SKM-1 (cell line): ENCODE results near the gene FBXL17.

ENCODE experiments used
- DNase-seq: peaks from one replicate; lab custom pipeline; 2025; ENCODE audit not compliant: unreplicated experiment; lab: John Stamatoyannopoulos, UW

FBXL17 gene

GRCh38 chr5:107919969-107920368, 461.9 kb downstream of the FBXL17 start:
- DNase-seq = no peak

DNA sequence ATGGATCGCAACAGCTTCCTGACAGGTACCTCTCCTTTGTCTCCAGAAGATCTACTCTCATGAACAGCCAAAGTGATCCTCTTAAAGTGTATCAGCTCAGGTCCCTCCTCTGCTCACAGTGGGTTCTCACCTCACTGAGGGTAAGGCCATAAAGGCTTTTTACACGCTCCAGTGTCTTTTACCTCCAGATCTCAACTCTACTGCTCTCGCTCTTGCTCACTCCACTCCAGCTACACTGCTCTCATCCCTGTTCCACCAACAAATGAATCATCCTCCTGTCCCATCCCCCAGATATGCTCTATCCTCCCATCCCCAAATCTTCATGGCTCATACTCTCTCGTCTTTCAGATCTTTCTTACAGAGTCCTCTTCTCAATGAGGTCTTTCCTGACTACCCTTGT, 462.5 kb downstream of the FBXL17 start:
- DNase-seq = no peak

DNA sequence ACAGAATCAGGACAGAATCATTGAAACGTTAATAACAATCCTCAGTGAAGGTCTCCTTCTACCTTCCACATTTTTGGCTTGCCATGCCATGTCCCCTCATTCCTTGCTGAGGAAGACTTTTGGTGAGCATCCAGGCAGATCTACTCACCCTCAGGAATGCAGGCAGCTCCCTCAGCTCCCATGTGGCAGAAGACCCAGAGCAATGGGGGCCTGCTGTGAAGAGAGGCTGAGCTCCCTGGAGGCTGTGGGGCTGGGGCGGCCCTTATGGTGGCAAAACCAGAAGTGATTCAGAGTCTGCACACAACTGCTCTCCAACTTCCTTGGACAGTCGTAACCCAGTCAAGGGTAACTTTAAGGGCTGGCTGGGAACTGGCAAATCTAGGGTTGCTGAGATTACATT, 463.9 kb downstream of the FBXL17 start:
- DNase-seq = no peak

DNA sequence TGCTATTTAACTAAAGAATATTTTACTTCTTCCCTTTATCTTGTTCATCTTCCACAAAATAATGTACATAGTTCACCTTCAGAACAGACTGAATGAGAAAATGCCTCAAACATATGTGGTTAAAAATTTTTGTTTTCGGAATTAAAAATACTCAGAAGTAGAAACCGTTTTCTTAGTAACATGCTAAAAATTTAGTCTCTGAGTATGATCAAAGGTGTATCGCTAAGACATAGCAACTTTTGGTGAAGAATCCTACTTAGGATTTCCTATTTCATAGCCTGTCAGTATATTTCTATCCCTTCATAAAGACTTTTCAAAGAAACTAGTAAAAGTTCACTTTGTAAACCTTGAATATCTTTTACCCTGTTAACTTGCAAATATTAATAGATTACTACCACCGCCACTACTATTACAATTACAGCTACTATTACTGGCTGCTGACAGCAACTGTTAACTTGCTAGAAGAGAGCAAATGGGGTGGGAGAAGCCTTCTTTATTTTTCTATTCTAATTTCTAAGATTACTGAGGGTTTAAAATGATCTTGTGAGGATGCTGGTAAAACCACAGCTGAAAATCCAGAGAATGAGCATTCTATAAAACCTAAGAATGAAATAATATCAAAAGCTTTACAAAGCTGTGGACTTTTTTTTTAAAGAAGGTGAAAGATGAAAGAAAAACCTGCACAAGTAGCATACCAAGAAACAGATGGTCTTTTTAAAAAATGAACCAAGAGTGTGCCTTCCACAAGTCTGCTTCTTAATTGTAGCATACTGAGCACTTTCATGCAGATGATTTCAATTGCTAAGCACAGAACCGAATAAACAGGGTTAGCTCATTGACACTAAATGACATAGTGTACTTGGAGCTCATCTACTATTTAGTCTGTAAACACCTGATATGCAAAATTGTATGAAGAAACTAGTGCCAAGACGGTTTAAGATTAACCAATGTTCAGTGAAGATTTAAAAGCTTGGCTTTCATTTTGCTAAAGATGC, 464.9 kb downstream of the FBXL17 start:
- no peak for DNase-seq

DNA sequence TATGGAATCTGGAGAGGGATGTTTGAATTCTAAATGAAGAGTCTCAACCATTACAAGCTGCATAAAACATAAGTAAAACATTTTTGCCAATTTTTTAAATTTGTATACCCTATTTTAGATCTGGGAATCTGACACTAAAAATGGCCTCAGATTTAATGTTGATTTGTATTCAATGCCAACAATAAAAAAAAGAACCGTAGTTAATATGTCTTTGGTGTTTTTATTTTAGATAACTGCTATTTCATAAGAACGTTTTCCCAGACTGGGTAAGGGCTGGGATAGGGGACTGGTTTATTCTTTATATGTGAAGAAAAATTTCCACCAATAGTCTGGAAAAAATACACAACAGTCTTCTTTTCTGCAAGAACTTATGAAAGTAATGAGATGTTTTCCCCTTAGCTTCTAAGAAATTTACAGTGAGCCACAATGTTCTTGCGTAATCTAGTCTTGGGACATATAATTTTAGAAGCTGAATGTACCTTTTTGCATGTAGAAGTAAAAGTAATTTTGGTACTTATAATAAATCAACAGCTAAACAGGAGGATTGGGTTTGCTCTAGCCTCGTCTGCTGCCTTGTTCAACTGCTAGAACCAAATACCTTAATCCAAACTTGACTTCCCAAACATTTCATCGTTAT, 466.6 kb downstream of the FBXL17 start:
- no peak for DNase-seq

GRCh38 chr5:107913494-107913893, 468.4 kb downstream of the FBXL17 start:
- no peak for DNase-seq

GRCh38 chr5:107900721-107901120, 481.2 kb downstream of the FBXL17 start:
- no peak for DNase-seq

- DNase-seq = no peak
Observed at GRCh38 chr5:107894361-107894760, 487.5 kb downstream of the FBXL17 start.

DNA sequence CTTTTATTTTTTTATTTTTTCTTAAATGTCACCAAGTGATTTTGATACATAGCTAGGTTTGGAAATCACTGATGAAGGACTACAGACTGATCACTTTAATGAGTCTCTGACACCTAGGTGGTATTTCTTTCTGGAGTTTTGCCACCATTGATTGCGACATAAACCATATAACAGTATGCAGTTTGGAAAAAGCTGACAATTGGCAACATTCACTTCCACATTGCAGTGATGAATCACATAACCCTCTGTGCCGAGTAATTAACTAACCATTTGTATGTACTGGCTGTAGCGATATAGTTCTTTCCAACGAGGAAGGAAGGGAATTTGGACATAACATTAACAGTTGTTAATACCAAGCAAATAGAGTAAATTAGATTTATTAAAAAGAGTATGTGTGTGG, 488.3 kb downstream of the FBXL17 start:
- DNase-seq = no peak

DNA sequence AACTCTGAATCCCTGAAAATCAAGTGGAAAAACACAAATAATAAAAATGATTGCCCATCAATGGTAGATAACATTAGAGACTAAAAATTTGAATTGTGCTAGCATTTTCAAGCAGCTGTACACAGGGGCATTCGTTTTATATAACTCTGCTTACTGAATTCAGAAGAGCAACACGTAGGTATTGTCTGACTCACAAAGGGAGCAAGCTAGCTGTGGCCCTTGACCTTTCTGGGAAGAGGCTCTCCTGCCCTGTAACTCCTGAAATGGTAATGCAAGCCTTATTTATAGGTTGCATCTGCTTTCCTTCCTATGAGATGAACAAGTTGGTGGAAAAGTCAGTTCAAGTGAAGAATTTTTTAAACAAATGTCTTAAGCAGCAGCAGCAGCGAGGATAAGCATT, 492.5 kb downstream of the FBXL17 start:
- no peak for DNase-seq

DNA sequence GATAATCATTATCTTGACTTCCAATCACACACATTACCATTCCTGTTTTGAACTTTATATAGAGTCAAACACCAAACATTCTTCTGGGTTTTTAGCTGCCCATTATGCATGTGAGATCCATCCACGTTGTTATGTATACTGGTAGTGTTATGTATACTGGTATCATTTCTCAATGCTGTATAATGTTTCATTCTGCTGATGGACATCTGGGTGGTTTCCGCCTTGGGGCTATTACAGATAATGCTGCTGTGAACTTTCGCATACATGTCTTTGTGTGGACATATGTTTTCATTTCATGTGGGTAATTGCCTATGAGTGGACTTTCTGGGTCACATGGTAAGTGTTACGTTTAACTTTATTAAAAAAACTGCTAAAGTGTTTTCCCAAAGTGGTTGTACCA, 493.4 kb downstream of the FBXL17 start:
- DNase-seq = no peak

DNA sequence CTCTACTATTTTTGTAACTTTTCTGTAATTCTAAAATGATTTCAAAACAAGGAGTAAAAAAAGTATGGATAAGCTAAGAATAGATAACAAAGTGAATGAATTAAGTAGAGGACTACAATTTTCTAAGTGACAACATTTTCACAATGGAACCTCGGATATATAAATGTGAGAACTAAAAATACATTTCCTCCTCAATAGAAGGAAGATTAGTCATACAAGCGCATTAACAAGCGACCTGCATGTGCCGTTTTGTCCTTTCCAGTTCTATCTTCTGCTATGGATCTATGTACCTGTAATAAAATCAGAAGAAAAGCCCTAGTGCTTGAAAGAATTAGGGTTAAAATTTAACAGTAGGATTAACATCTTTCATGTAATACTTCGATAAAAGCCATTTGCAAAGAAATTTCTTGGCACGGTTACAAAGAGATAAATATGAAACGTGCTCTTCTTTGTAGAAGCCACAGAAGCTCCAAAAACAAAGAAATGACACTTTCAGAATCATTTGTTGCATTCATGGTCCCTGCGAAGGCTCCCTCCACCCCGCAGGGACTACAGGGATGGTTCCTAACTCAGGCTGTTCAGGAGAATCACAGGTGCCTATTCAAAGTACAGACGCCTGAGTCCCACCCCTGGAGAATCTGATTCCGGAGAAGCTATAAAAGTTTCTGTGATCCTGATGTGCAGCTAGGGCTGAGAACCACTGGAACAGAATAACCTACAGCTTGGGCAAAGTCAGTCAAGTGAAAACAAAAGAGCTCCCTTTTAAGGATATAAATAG, 494.5 kb downstream of the FBXL17 start:
- DNase-seq = no peak

- DNase-seq = no peak
Observed at GRCh38 chr5:107885601-107886000, 496.3 kb downstream of the FBXL17 start.

DNA sequence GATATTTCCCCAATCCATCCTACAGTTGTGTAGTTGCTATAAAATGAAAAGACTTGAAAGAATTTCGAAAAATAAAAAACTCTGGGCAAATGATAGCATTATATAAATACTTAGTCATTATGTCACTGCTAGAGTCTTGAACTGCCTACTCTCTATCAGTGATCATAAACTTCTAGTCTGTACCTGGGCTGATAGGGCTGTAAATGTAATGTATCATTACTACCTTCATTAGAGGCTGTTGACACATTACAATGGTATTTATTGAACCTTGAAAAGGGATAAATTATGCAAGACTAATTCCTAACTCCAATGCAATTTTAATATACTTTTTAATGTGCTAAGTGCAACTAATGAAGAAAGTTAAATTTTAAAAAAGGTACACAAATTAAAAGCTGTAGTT, 497.0 kb downstream of the FBXL17 start:
- no peak for DNase-seq

DNA sequence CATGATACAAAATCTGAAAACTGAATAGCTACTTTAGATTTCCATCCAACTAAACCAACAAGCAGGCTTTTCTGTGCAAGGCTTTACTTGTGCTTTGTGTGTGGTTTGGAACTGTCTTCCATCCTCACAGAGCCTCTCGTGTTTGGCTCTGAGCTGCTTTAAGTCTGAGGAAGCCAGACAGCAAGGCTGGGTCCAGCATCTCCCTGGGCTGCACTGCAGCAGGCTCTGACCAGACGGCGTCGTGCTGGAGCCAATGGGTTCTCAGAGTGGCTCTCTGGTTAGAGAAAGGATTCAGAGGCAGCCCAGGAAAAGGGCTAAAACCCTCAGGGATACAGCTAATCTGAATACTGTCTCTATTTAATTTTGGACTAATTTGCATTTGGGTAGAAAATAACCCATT, 503.2 kb downstream of the FBXL17 start:
- DNase-seq = no peak

DNA sequence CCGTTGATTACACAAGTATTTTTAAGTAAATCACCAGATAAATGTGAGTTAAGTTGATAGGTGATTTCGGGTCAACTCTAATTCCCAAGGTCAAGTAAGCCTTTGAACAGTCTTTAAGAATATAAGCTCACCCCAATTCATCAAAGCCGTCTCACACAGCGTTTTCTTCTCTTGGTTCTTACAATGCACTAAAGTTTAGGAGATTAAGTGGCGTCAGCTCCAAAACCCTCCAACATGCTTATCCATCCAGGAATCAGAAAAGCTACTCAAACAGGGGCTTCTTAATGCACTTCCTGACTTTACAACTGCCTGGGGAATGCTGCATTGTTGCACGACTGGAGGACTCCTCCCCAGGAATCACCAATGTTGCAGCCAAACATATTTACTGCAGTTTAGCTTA, 505.0 kb downstream of the FBXL17 start:
- no peak for DNase-seq

- no peak for DNase-seq
Observed at GRCh38 chr5:107876261-107876660, 505.6 kb downstream of the FBXL17 start.

GRCh38 chr5:107875833-107876232, 506.1 kb downstream of the FBXL17 start:
- DNase-seq = no peak

DNA sequence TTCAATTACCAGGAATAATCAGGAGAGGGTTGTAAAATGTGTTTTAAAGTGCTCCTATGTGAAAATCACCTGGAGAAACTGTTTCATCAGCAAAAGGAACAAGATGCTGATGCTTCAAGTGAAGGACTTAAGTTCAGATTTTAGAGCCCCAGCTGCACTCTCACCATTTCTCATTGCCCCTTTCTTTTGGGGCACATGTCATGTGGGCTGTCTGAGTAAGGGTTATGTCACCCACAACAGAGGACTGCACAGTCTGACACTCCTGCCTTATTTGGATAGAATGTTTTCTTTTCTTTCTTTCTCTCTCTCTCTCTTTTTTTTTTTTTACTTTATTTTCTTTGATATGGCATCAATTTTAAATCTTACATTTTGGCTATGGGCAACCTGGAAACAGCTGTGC, 507.1 kb downstream of the FBXL17 start:
- DNase-seq = no peak

DNA sequence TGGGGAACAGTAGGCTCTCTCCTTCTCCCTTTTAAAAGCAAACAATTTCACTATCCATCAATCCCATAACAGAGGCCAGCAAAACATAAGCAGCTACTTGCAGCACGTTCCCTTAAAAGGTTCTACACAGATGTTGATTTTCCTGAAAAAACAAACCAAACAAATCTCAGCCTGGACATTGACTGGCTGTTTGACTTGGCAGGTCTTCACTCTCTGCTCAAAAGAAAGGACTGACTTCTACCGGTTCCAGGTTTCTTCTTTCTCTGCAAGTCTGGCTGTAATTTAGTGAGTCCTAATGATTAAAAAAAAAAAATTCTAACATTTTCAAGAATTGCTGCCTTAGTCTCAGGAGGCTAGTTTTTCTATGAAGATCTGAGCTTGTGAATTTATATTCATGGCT, 508.0 kb downstream of the FBXL17 start:
- DNase-seq = no peak

- no peak for DNase-seq
Observed at GRCh38 chr5:107871023-107871422, 510.9 kb downstream of the FBXL17 start.
